DOHH2 (cell line): ENCODE measurements around the gene MAGI1.

ENCODE experiments used
- H3F3A ChIP-seq: fragments of 200-600 bp; sonication (generic), shearing (Covaris generic); 2 replicates; pipeline ENCODE4 v1.6.0; 2016; ENCODE audit warnings: antibody characterized with exemption, mild to moderate bottlenecking; ENCODE audit not compliant: control insufficient read depth, insufficient read depth
- H3K27ac ChIP-seq: fragments of 200-600 bp; sonication (generic); 2 replicates; pipeline ENCODE4 v1.5.1; 2014; ENCODE audit warnings: low read depth, mild to moderate bottlenecking, low read length, moderate library complexity
- H3K27me3 ChIP-seq: fragments of 200-600 bp; sonication (generic); 2 replicates; pipeline ENCODE4 v1.6.1; 2014; ENCODE audit warnings: mild to moderate bottlenecking, low read length, mixed read lengths; ENCODE audit not compliant: control insufficient read depth
- H3K36me3 ChIP-seq: fragments of 200-600 bp; sonication (generic); 2 replicates; pipeline ENCODE4 v1.6.1; 2014; ENCODE audit warnings: mild to moderate bottlenecking, low read length, moderate library complexity, mixed read lengths; ENCODE audit not compliant: control insufficient read depth
- H3K4me1 ChIP-seq: fragments of 200-600 bp; sonication (generic); 2 replicates; pipeline ENCODE4 v1.6.1; 2014; ENCODE audit warnings: mild to moderate bottlenecking, low read length, mixed read lengths; ENCODE audit not compliant: control insufficient read depth
- H3K4me2 ChIP-seq: fragments of 200-600 bp; sonication (generic); 2 replicates; pipeline ENCODE4 v1.6.0; 2014; ENCODE audit warnings: mild to moderate bottlenecking, low read length, moderate library complexity
- H3K4me3 ChIP-seq: fragments of 200-600 bp; sonication (generic); 2 replicates; pipeline ENCODE4 v1.5.1; 2014; ENCODE audit warnings: mild to moderate bottlenecking, low read length, mixed read lengths
- H3K79me2 ChIP-seq: fragments of 200-600 bp; sonication (generic); 2 replicates; pipeline ENCODE4 v1.6.1; 2014; ENCODE audit warnings: mild to moderate bottlenecking, low read length, mixed read lengths; ENCODE audit not compliant: control insufficient read depth
- H3K9me2 ChIP-seq: fragments of 200-600 bp; sonication (generic); replicated peaks from 2 replicates; pipeline ENCODE4 v1.6.1; 2014; ENCODE audit warnings: mild to moderate bottlenecking, low read length, mixed read lengths; ENCODE audit not compliant: control insufficient read depth
- H3K9me3 ChIP-seq: fragments of 200-600 bp; sonication (generic); 2 replicates; pipeline ENCODE4 v1.6.1; 2014; ENCODE audit warnings: antibody characterized with exemption, low read length, mixed read lengths; ENCODE audit not compliant: control insufficient read depth, insufficient read depth
- H4K20me1 ChIP-seq: fragments of 200-600 bp; sonication (generic); 2 replicates; pipeline ENCODE4 v1.6.0; 2014; ENCODE audit warnings: low read depth, mild to moderate bottlenecking, antibody characterized with exemption, low read length, moderate library complexity; ENCODE audit not compliant: control insufficient read depth, insufficient read depth
- EZH2phosphoT487 ChIP-seq: fragments of 200-600 bp; sonication (generic); IDR thresholded peaks from 2 replicates; pipeline ENCODE4 v1.6.1; 2017; ENCODE audit warnings: borderline replicate concordance, mild to moderate bottlenecking, antibody characterized with exemption, low read length, moderate library complexity, mixed read lengths
- TF ChIP-seq, protein P1 (sequence below): fragments of 200-600 bp; sonication (generic); IDR thresholded peaks from one replicate; pipeline ENCODE4 v1.5.1; 2014; ENCODE audit warnings: antibody characterized with exemption, mild to moderate bottlenecking, low read depth, low read length; ENCODE audit not compliant: poor library complexity, severe bottlenecking

Gene MAGI1

DNA sequence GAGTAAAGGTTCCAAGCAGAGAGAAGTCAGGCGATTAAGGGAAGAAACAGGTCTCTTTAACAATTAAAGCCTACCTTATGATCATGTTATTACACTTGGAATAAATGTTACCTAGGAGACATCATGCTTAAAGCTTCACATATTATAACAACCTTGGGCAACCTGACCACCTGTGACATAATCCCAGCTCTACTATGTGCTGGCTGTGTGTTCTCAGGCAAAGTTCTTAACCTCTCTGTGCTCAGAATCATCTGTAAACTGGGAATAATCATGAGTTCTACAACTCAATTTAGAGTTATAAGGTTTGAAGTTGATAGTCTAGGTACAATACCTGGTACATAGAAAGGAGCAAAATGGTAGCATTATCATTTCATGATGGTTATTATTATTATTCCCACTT, 159.3 kb downstream of the MAGI1 start:
- no peak for TF ChIP-seq EZH2phosphoT487
- TF ChIP-seq, protein P1, sequence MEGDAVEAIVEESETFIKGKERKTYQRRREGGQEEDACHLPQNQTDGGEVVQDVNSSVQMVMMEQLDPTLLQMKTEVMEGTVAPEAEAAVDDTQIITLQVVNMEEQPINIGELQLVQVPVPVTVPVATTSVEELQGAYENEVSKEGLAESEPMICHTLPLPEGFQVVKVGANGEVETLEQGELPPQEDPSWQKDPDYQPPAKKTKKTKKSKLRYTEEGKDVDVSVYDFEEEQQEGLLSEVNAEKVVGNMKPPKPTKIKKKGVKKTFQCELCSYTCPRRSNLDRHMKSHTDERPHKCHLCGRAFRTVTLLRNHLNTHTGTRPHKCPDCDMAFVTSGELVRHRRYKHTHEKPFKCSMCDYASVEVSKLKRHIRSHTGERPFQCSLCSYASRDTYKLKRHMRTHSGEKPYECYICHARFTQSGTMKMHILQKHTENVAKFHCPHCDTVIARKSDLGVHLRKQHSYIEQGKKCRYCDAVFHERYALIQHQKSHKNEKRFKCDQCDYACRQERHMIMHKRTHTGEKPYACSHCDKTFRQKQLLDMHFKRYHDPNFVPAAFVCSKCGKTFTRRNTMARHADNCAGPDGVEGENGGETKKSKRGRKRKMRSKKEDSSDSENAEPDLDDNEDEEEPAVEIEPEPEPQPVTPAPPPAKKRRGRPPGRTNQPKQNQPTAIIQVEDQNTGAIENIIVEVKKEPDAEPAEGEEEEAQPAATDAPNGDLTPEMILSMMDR, result no peak
- Histone ChIP-seq H3K4me1 (no peaks in the 10 kb centered on the region), H3F3A (no peaks in the 10 kb centered on the region), H3K9me3 (no peaks in the 10 kb centered on the region), H3K4me2 (no peak overlapping the region), H3K27ac (no peak overlapping the region), H3K9me2 (no peaks in the 10 kb centered on the region), H3K36me3 (no peaks in the 10 kb centered on the region), H3K27me3 (no peaks in the 10 kb centered on the region), H3K79me2 (no peaks in the 10 kb centered on the region), H3K4me3 (no peak overlapping the region), H4K20me1 (no peaks in the 10 kb centered on the region)

DNA sequence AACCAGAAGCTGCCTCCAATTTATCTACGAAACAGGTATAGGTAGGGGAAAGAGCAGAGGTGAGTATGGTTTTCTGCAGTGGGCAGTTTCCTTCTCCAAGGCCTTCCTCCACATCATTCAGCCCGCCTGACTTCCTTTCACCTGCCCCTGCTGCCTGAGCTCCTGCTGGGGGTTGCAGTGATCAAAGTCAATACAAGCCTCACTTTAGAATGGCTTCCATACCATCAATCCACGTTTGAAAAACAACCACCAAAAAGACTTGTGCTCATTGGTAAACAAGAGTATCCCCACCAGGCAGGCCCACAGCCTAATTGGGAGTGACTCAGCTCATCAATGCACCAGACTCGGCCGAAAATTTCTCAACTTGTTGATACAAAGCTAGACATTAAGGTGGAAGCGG, 159.9 kb downstream of the MAGI1 start:
- Histone ChIP-seq H4K20me1 (no peaks in the 10 kb centered on the region), H3K4me2 (no peak overlapping the region), H3F3A (no peaks in the 10 kb centered on the region), H3K27ac (no peak overlapping the region), H3K79me2 (no peaks in the 10 kb centered on the region), H3K9me2 (no peaks in the 10 kb centered on the region), H3K4me1 (no peaks in the 10 kb centered on the region), H3K27me3 (no peaks in the 10 kb centered on the region), H3K9me3 (no peaks in the 10 kb centered on the region), H3K4me3 (no peak overlapping the region), H3K36me3 (no peaks in the 10 kb centered on the region)
- TF ChIP-seq, protein P1, result no peak
- no peak for TF ChIP-seq EZH2phosphoT487

DNA sequence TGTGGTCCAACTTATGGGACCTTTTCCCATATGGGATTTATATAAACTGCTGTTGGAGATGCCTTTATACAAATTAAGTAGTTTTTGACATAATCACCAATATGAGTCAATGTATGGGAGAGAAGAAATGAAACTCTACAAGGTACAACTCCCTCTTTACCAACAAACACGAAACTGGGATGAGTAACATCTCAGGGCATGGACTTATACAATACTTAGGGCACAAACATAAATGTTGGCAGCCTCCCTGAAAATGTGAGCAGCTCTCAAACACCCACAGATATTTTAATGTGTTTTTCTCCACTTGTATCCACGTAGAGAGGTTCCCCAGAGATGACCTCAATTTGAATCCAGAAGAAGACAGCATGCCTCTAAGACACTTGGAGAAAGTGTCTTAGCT, 161.6 kb downstream of the MAGI1 start:
- Histone ChIP-seq H3K36me3 (no peaks in the 10 kb centered on the region), H3K27ac (no peak overlapping the region), H3K4me3 (no peak overlapping the region), H3K79me2 (no peaks in the 10 kb centered on the region), H4K20me1 (no peaks in the 10 kb centered on the region), H3K4me1 (no peaks in the 10 kb centered on the region), H3K9me2 (no peaks in the 10 kb centered on the region), H3K9me3 (no peaks in the 10 kb centered on the region), H3F3A (no peaks in the 10 kb centered on the region), H3K27me3 (no peaks in the 10 kb centered on the region), H3K4me2 (no peak overlapping the region)
- TF ChIP-seq, protein P1, result no peak

DNA sequence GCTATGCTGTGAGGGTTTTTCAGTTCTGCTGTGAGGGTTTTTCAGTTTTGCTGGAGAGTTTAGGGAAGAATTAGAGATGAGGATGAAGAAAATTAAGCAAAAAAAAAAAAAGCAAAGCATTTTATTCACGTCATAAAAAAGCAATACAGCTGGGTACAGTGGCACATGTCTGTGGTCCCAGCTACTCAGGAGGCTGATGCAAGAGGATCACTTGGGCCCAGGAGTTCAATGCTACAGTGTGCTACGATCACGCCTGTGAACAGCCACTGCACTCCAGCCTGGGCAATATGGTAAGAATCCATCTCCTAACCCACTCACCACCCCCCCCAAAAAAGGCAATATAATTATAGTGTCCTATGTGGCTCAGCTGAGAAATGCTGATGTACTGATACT, 162.7 kb downstream of the MAGI1 start:
- Histone ChIP-seq H3K79me2 (no peaks in the 10 kb centered on the region), H3K9me2 (no peaks in the 10 kb centered on the region), H3K4me1 (no peaks in the 10 kb centered on the region), H3F3A (no peaks in the 10 kb centered on the region), H3K9me3 (no peaks in the 10 kb centered on the region), H3K4me3 (no peak overlapping the region), H3K27ac (no peak overlapping the region), H4K20me1 (no peaks in the 10 kb centered on the region), H3K27me3 (no peaks in the 10 kb centered on the region), H3K4me2 (no peak overlapping the region), H3K36me3 (no peaks in the 10 kb centered on the region)
- TF ChIP-seq EZH2phosphoT487, result no peak
- TF ChIP-seq, protein P1, result no peak
